Uterus (tissue), 2 donors: ENCODE measurements around the gene ADAMTS4.

ENCODE experiments used
- POLR2A ChIP-seq, 2 donors: fragments of 450-650 bp; IDR thresholded peaks; one replicate each; pipeline ENCODE4 v1.6.1; 2016; ENCODE audit warnings: antibody characterized with exemption in 2 of 2, mild to moderate bottlenecking in 1 of 2, moderate library complexity in 1 of 2
- TF ChIP-seq, protein P1 (sequence below), 4 experiments: fragments of 200-600 bp in 2 of 4; fragments of 450-650 bp in 2 of 4; sonication (generic) in 2 of 4; IDR thresholded peaks; one replicate each; pipeline ENCODE4 v1.5.1; 2016 to 2019; ENCODE audit warnings: antibody characterized with exemption in 4 of 4, mild to moderate bottlenecking in 2 of 4, moderate library complexity in 1 of 4

DNA sequence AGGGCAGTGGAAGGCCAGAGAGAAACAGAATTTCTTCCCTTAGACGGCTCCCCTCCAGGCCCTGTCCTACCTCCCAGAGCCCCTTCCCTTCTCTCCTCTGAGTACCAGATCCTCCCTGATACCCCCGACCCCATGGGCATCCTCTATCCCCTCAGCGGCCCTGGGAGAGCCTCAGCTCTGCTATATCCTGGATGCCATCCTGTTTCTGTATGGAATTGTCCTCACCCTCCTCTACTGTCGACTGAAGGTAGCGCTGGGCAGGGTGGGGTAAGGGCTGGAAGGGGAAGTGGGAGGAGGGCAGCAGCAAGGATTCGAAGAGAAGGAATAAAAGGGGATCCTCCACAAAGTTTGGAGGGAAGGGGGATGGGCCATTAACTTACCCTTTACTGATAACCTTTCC lies 19.0 kb upstream of the ADAMTS4 start:
- TF ChIP-seq, protein P1, sequence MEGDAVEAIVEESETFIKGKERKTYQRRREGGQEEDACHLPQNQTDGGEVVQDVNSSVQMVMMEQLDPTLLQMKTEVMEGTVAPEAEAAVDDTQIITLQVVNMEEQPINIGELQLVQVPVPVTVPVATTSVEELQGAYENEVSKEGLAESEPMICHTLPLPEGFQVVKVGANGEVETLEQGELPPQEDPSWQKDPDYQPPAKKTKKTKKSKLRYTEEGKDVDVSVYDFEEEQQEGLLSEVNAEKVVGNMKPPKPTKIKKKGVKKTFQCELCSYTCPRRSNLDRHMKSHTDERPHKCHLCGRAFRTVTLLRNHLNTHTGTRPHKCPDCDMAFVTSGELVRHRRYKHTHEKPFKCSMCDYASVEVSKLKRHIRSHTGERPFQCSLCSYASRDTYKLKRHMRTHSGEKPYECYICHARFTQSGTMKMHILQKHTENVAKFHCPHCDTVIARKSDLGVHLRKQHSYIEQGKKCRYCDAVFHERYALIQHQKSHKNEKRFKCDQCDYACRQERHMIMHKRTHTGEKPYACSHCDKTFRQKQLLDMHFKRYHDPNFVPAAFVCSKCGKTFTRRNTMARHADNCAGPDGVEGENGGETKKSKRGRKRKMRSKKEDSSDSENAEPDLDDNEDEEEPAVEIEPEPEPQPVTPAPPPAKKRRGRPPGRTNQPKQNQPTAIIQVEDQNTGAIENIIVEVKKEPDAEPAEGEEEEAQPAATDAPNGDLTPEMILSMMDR (IDR thresholded peaks at IDR 0.05) = no peak
- TF ChIP-seq POLR2A (IDR thresholded peaks at IDR 0.05) = no peak
